SKM-1 treated with dmso at 0.1 percent for 144 hours (cell line): ENCODE data around the gene PLSCR3.
A peak's percentile ranks its signal among the peaks of the same experiment; 100 is the strongest.

Source experiments
- DNase-seq: peaks from one replicate; lab custom pipeline; 2025; ENCODE audit not compliant: unreplicated experiment; lab: John Stamatoyannopoulos, UW

Gene PLSCR3

DNA sequence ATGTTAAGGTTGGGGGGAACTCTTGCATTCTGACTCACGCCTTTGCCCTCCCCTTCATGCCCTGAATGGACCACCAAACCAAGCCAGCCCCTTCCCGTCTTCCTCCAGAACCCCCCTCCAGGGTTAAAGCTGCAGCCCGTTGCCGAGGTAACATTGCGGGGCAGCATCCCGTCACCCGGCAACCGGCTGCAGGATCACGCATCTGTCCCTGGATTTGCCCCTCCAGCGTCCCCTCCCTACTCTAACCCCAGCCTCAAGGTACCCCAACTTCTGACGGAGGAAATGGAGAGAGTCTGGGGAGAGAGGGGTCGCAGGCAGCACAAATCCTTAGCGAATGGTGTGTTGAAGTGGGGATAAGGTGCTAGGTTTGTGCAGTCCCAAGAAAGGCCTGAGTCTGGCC, 12.8 kb upstream of the PLSCR3 start:
- no peak for DNase-seq

DNA sequence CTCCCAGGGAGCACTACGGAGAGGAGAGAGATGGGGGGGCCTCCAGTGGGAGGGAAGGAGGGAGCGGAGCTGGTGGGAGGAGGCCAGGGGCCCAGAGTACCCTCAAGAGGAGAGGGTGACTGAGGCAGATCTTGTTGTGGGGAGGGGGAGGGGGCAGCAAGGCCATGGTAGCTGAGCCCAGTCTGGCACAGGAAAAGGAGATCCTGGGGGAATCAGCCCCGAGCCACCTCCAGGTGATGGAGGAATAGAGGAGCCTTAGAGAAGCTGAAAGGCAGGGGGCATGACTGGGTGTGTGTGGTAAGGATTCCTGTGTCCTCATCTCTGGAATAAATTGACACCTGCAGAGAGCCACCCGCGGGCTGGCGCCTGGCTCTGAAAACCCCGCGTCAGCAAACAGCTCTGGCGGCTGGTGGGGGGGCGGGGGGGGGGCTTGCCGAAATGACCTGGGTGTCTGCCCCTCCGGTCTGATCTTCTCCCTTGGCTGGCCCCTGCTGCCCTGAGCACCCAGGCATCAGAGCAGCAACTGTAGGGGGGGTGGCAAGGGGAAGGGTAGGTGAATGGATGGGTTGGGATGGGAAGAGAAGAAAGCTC, 12.0 kb upstream of the PLSCR3 start:
- DNase-seq: no peak

DNA sequence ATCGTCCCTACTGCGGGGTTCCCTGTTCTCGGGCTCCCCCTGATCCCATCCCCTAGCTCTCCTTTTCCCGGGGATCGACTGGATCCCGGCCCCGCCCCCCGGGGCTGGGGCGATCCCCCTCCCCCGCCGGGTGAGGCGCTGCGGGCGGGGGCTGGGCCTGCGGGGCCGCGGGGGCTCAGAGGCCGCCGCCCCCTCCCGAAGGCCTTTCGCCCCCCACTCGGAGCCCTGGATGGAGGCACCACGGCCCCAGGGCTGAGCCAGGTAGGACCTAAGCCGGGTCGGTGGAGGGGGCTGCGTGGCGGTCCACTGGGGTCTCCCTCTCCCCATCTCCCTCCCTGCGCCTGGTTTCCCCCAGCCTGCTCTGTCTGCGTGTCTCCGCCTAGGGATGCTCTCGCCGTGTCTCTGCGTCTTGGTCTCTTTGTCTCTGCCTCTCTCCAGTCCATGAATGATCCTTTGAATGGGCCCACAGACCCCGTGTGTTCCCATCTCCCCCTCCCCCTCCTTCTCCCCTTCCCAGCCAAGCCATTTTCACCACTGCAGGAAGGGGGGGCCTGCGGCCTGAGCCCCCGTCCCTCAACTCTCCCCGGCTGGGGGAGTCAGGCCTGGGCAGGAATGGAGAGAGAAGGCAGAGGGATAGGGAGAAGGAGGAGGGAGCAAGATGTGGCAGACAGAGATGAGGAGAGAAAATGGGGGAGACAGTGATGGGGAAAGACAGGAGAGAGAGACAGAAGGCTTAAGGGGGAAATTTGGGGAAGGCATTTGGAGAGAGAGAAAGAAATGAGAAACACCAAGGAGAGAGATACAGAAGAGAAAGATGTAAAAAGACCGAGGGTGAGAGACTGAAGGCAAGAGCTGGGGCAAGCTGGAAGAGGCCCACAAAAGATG, 11.3 kb upstream of the PLSCR3 start:
- no peak for DNase-seq

DNA sequence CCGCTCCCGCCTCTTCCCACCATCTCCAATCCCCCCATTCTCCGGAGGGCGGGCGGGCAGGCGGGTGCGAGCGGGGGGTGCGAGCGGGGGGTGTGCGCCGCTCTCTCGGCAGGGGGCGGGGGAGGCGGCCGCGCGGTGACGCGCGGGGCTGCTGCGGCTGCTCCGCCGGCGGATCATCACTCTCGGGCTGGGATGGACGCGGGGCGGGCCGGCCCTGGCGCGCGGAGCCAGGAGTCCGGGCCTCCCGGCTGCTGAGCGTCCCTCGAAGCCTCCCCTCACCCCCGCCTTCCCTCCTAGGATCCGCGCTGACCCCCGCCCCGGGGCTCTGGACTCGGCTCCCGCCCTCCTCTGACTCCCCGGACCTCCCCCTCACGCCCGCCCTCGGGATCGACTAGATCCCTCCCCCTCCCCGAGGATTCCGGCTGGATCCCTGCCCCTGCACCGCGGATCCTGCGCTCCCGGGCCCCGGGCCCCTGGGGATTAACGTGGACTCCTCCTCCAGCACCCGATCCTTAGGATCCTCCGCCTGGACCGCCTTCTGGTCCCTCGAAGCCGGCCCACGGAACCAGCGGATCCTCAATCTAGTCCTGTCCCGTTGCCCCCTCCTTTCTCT, 10.5 kb upstream of the PLSCR3 start:
- DNase-seq: no peak

DNA sequence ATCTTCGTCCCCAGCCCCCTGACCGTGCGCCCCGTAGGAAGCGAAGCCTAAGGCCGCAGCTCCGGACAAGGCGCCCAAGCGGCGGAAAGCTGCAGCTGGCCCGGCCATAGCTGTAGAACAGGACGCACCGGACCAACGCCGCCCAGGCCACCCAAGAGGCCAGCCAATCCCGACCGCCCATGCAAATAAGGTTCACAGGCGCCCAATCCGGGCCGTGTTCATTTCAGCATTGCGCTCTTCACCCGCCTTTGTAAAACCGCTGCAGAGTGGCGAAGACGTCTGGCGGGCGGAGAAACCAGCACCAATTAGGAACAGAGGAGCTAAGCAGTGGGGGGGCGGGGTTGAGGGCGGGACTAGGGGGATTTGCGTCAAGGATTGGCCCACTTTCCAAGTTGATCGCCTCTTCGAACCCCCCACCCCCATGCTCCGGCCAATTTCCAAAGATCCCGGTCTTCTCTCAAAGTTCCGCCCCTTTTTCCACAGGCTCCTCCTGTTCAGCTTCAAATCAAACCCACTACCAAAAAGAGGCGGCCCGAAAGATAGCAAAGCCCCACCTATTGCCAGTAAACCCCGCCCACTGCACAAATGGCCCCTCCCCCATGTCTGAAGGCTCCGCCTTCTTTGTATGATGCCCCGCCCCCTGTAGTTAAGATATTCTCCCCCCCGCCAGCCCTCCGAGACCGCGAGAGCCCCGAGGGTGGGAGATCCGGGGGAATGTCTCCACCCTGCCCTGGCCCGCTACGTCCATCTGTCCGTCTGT, 9.8 kb upstream of the PLSCR3 start, which contains the start of gene TMEM256:
Gene TMEM256 (minus strand): TSS at position 121 of the 760 bp plus-strand sequence. CDS start 13 bp downstream, at position 108.
- peak; percentile 81 for DNase-seq

DNA sequence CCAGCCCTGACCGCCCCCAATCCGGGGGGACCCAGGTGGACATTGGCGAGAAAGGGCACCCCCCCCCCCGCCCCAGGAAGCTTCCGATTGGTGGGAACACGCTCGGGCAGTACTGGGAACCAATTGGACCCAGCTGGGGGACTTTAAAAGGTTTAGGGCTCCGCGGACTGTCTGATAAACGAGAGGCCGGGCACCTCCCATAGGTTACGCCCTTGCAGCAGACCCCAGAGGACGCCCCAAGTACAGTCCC, 9.3 kb upstream of the PLSCR3 start:
- no peak for DNase-seq

DNA sequence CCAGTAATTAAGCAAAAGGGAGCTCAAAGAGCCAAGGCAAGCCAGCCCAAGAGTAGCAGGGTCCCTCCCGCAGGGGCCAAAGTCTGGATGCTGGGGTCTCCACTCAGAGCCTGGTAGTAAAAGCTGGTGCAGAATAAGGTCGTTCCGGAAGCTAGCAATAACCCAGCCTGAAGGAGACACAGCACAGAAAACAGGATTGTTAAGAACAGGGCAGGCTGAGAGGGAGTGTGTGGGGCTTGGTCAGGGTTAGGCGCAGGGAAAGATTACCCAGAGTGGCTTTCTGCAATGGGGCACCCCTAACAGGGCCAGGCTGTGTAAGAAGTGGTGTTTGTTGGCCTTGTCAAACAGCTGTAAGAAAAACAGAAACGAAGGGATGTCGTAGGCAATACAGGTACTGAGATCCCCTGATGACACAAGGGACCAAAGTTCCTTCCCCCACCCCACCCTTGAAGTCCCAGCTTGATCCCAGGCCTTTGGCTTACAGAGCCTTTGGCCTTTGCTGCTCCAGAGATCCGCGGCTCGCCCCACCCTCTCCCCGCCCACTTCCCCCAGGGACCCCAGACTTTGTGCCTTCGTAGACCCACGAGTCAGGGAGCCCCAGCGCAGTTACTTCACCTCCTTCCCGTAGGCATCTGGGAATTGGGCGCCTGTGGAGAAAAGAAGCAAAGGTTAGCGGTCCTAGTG, 8.9 kb upstream of the PLSCR3 start:
- DNase-seq: no peak

DNA sequence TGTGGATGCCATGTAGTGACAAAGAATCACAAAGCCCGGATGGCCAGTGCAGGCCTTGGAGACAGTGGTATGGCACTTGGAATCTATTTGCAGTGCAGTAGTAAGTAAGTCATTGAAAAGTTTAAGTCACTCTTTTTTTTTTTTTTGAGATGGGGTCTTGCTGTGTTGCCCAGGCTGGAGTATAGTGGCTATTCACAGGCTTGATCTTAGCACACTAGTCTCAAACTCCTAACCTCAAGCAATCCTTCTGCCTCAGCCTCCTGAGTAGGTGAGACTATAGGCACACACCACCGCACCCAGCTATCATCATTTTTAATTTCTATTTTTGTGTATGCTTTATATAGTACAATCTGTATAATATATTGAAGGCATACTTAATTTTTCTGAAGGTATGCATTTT, 4.3 kb upstream of the PLSCR3 start:
- no peak for DNase-seq

DNA sequence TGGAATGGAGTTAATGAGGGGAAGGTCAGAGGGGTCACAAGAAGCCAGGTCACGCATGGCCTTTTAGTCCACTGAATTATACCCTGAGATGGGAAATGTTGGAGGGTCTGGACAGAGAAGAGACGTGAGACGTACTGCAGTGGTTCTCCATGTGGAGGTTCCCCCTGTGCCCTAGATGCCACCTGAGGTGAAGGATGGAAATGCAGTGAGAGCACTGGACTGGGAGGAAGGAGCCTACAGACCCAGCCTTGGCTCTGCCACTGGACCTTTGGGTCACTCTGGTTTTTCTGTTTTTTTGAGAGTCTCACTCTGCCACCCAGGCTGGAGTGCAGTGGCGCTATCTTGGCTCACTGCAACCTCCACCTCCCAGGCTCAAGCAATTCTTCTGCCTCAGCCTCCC, 1.8 kb upstream of the PLSCR3 start:
- no peak for DNase-seq

DNA sequence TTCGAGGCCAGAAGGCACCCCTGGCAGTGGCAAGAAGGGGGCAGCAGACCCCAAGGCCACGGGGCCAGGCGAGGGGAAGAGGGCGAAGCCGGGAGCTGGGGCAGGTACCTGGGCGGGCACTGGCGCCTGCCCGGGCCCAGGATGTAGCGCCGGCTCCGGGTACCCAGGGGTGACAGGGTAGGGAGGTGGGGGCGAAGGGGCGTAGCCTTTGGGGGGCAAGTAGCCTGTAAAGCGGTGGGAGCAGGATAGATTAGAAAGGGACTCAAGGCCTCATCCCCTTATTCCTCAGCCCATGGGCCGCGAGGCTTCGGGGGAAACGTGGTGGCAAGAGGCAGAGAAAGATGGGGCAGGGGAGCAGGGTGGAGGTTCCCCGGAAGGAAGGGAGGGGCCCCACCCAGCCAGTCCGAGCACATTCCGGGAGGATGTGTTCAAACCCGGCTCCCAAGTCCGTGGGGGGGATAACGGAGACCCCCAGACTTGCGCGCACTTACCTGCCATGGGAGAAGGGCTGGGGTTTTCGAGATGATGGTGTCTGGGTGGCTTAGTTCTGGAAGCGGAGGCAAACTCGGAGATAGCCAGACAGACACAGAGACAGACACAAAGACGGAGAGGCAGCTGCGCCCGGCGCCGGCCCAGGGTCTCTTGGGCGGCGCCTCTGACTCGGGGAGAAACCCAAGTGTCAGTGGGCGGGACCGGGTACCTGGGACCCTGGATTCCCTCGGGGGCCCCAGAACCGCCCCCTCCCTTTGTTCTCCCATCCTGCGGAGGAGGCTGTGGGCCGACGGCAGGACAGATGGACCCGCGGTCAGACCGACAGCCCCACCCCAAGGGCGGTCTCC, 493 bp downstream of the PLSCR3 start:
- DNase-seq: no peak

DNA sequence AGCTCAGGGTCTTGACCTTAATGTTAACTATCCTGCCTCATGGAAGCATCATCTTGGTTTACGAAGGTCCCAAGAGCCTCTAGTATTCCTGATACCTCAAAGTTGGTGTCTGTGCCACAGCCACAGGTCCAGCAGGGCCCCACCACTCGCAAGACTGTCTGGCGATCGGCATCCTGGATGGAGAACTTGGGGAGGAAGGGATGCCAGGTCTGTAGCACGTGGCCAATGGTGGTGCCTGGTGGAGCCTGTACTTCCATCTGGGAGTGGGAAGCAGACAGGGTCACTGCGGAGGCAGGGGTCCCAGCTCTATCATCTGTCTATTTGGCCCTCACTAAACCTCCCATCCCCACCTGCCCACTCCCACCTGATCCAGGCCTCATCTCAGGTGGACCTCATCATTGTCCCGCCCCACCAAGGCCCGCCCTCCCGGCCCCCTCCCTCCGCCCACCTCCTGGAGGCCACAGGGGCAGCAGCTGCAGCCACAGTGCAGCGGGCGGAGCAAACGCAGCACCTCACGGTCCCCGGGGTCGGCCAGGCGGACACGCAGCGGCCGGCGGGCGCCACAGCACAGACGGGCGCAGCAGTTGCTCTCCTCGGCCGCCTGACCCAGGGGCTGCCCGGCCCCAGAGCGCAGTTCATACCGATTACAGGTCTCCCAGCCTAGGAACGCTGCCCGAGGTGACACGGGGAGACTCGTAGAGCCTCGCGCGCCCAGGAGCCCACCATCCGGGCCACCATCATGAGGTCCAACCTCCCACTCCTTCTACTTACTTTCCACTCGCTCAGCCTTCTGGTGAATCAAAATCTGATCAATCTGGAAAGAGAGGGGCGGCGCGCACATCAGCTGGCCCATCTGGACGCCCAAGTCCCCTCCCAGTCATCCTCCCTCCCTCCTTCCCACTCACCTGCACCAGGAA, 1.4 kb downstream of the PLSCR3 start:
- no peak for DNase-seq

DNA sequence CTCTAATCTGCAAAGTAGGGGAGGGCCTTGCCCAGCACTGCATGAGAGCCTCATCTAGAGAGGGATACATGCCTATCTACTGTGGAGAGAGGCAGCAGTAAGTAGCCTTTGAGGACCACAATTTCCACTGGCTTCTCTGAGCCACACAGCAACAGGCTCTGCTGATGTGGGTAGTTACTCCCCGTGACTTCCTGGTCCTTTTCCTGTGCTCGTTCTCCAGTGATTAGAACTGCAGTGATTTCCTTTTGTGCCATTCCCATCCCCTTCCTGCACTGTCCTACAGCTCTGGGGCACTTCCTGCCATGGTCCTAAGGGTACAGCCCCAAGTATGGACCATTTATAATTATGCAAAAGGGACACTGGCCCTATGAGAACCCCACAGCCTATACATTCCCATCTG, 3.0 kb downstream of the PLSCR3 start:
- DNase-seq: no peak

DNA sequence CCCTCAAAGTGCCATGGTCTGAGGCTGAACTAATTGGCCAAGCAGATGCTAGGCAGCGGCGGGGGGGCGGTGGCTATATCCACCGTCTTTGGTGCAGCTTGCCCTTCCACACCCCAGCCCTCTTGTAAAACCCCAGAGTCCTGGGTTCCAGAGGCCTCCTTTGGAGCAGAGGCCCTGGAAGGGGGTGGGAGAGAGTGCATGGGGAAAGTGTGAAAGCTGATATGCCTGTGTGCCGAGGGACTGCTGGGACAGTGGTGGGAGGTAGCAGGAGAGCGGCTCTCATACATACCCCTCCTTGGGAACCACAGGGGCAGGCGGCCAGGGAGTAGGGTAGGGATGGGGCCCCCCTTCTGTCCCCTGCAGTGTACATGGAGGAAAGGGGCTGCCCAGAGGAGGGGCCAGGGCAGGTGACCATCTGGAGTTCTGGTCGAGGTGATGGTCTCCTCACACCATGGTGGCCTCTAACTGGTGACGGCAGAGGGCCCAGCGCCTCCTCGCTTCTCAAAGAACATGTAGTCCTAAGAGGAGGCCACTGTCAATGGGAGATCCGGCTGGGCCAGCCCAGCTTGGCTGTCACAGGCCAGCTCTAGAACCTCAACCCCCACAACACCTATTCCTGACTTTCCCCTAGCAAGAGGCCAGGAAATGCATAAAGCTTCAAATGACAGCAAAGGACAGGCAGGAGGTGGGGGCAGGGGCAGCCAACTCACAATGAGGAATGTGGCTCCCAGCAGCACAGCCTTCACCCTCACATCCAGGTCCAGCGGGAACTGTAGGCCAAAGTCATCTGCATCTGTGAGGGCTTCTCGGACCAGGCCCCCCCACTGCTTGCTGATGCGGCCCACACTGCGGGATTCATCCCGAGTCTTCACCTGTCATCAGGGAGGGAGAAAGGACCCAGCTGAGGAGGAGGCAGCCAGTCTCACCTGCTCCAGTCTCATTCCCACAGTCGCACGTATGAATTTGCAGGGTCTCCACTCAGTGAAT, 4.1 kb downstream of the PLSCR3 start:
- DNase-seq: no peak

DNA sequence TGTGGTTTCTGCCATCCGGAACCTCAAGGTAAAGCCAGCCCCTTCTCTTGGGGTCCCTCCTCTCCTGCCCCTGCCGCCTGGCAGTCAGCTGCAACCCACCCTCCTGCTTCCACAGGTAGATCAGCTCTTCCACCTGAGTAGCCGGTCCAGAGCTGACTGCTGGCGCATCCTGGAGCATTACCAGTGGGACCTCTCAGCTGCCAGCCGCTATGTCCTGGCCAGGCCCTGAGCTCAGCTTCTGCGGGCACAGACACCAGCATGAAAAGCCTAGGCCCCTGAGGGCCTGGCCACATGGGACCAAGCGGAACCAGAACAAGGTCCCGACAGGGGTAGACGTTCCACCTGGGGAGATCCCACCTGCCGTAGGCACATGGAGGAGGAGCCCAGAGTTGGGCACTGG, 5.5 kb downstream of the PLSCR3 start:
- no peak for DNase-seq

DNA sequence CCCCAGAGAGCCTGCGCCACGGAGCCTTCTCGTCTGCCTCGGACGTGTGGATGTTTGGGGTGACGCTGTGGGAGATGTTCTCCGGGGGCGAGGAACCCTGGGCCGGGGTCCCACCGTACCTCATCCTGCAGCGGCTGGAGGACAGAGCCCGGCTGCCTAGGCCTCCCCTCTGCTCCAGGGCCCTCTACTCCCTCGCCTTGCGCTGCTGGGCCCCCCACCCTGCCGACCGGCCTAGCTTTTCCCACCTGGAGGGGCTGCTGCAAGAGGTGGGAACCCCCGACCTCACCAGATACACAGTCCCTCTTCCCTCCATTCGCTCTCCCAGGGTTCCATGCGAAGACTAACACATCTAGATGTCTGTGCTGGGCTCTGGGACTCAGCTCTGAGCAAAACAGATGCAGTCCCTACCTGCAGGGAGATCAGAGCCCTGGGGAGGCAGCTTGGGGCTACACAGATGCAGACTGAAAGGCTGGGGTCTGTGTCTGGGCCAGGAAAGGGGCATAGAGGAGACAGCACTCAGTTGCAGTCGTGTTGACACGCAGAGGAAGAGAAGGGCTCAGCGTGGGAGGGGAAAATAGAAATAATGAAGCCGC, 9.7 kb downstream of the PLSCR3 start:
- no peak for DNase-seq

DNA sequence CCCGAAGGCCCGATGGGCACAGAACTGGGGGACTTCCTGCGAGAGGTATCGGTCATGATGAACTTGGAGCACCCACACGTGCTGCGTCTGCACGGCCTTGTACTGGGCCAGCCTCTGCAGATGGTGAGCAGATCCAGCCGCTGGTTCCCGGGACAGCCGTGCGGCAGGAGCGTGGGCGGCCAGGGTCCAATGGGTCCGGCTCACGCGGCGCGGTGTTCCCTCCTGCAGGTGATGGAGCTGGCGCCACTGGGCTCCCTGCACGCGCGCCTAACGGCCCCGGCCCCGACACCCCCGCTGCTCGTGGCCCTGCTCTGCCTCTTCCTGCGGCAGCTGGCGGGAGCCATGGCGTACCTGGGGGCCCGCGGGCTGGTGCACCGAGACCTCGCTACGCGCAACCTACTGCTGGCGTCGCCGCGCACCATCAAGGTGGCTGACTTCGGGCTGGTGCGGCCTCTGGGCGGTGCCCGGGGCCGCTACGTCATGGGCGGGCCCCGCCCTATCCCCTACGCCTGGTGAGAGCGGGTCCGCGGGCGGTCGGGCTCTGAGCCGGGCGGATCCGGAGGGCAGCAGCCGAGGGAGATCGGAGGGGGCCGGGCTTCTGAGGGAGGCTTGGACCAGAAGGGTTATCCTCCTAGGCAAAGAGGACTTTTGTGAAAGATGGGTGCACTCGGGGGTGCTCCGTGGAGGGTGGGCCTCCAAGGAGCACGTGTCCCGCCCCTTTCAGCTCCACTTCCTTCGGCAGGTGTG, 10.4 kb downstream of the PLSCR3 start:
- no peak for DNase-seq

DNA sequence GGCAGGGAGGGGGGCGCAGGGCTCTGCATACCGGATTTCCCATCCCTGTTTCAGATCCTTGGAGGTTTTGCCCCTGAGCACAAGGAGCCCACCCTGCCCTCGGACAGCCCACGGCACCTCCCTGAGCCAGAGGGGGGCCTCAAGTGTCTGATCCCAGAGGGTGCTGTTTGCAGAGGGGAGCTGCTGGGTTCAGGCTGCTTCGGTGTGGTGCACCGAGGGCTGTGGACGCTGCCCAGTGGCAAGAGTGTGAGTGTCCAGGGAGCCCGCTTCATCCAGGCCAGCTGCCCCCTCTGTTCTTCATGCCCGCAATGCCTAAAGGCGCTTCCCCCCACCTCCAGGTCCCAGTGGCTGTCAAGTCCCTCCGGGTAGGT, 11.0 kb downstream of the PLSCR3 start:
- no peak for DNase-seq
